Skin epidermis (tissue), 12 donors: ENCODE measurements around the gene IST1.
A peak's percentile ranks its signal among the peaks of the same experiment; 100 is the strongest.

Experiments
- H3K27ac ChIP-seq, 21 experiments: fragments of 200-600 bp; sonication (generic) in 11 of 21; one replicate each; pipeline ENCODE4 v1.5.0; 2020; ENCODE audit warnings: mild to moderate bottlenecking in 3 of 21, inconsistent platforms in 2 of 21, moderate library complexity in 2 of 21
- H3K4me3 ChIP-seq, 7 experiments: fragments of 200-600 bp; sonication (generic) in 2 of 7; one replicate each; pipeline ENCODE4 v1.5.0; 2020; ENCODE audit warnings: inconsistent platforms in 2 of 7, mild to moderate bottlenecking in 2 of 7, moderate library complexity in 1 of 7

Gene IST1

DNA sequence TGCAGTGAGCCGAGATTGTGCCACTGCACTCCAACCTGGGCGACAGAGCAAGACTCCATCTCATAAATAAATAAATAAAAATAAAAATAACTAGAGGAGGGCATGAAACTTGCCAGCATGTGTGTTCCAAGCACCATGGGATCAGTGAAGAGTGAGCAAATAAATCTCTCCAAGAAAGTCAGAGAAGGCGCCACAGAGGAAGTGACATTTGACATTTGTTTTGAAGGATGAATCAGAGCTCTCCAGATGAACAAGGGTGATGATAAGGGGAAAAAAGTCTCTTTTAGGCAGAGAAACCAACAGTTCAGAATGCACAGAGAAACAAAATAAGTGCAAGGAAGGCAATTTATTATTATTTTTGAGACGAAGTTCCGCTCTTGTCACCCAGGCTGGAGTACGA is 50.3 kb downstream of the IST1 start:
- H3K27ac ChIP-seq, result no peak overlapping the region
- no peak overlapping the region for H3K4me3 ChIP-seq

DNA sequence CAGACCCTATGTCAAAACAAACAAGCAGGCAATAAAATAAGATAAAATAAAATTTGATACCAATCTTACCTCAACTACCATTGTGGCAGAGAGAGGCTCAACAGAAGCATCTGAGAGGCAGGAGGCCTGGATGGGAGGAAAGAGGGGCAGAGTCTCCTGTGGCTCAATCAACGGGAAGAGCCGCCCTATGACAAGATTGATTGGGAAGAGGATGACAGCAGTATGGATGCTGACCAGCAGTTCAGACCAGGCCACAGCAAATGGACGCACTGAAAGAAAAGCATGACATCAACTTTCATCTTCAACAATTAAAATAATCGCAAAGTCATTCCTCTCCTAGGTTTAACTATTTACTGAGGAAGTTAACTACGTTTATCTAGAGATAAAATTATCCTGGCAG is 57.5 kb downstream of the IST1 start:
- H3K4me3 ChIP-seq, result no peak overlapping the region
- no peak overlapping the region for H3K27ac ChIP-seq

DNA sequence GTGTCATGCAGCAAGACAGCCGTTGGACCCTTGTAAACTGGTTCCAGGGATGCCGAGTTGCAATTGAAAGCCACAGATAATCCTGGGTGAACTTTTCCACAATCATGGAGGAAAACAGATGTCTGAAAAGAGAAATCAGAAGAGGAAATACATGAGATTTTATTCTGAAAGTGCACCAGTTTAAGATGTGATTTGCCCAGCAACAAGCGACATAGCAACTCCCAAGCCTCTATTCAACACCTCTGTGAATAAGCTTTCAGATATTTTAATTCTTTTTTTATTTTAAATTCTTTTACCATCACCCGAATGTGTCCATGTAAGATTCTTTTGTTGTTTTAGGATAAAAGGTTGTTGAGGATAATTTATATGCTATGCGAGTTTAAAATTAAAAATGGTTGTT is 58.8 kb downstream of the IST1 start:
- no peak overlapping the region for H3K4me3 ChIP-seq

DNA sequence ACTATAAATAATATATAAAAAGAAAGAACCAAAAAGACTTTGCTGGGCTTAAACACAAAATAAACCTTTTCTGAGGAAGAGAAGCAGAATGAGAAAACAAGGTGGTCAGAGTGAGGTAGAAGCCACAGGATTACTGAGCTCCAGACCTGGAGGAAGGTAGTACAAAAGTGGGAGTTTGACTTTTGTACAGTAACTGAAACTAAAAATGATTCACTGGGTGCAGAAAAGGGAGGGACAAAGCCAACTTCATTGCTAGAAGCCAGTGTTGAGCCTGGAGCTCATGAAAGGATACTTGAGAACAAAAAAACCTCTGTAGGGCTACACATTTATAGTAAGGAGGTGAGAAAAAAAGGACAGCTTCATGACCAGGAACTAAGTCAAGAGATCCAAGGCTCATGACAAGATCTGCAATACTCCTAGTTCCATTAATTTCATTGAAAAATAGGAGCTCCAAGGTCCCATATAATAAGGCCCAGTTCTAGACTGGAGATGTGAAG is 59.4 kb downstream of the IST1 start:
- Histone ChIP-seq H3K27ac (peak overlapping the region in 1 of 21 experiments; percentile 26), H3K4me3 (no peak overlapping the region)

More for the DNA sequence above, 58.8 kb downstream of the IST1 start:
- H3K27ac ChIP-seq, result peak overlapping the region in 1 of 21 experiments; percentile 26

DNA sequence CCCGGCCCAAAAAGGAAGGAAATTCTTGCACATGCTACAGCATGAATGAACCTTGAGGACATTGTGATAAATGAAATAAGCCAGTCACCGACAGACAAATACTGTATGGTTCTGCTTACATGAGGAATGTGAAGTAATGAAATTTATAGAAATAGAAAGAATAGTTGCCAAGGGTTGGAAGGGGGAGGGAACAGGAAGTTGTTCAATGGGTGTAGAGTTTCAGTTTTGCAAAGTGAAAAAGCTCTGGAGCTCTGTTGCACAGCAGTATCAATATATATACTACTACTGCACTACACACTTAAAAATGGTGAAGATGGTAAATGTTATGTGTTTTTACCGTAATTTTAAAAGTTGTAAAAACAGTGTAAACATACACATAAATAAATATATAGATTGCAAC is 61.2 kb downstream of the IST1 start:
- Histone ChIP-seq H3K27ac (no peak overlapping the region), H3K4me3 (no peak overlapping the region)

DNA sequence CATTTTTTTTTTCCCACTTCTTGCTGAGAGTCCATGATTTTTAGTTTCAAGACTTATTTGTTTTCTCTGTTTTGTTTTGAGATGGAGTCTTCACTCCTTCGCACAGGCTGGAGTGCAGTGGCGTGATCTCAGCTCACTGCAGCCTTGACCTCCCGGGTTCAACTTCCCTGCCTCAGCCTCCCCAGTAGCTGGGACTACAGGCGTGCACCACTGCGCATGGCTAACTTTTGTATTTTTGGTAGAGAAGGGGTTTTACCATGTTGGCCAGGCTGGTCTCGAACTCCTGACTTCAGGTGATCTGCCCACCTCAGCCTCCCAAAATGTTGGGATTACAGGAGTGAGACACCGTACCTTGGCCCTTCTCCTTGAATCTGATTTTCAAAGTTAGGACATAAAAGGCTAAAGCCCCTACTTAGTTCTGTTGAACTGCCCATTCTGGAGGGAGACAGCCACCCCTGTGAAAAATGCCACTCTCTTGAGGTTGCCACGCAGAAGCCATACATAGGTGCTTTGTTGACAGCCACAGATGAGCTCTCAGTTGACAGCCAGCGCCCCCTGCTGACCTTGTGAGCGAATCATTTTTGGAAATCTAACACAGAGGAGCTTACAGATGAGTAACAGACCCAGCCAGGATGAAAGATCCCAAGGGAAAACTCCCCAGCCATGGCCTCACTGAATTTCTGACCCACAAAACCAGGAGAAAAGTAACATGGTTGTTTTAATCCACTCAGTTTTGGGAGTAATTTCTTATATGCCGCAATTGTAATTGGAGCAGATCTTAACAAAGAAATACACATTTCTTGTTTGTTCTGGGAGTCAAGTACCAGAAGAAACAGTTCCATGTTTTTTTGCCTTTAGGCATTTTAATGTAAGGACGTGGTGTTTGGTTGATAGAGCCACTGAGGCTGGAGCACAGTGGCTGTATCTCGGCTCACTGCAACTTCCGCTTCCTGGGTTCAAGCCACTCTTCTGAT is 66.0 kb downstream of the IST1 start:
- no peak overlapping the region for H3K27ac ChIP-seq
- no peak overlapping the region for H3K4me3 ChIP-seq

DNA sequence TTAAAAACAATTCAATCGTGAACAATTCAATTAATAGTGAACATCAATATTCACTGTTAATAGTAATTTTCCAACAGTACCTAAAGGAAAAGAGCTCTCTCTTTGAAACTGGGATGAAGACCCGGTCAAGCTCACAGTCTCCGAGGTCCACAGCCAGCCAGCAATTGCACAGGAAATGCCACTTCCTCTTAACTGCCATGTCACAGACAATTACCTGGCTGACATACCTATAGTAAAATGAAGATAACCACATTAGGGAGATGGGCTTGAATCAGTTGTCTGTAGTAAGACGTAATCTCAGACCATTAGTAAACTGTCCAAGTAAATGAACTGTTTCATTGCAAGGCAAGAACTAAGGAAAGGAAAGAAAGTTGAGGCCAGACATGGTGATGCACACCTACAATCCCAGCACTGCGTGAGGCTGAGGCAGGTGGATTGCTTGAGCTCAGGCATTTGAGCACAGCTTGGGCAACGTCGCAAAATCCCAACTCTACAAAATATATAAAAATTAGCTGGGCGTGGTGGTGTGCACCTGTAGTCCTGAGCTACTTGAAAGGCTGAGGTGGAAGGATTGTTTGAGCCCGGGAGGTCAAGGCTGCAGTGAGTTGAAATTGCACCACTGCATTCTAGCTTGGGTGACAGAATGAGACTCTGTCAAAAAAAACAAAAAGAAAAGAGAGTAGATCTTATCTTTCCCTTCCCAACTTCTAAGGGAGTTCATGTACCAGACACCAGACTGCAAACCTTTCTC is 68.0 kb downstream of the IST1 start:
- no peak overlapping the region for H3K27ac ChIP-seq

DNA sequence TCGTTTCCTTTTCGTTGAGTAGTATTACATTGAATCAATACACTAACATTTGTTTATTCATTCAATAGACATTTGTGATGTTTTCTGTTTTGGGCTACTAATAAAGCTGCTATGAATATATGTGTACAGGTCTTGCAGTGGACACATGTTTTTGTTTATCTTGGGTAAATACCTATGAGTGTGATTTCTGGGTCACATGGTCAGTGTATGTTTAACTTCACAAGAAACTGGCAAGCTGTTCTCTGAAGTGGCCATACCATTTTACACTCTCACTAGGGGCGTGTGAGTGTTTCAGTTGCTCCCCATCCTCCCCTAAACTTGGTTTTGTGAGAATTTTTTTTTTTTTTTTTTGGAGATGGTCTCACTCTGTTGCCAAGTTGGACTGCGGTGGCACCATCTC is 69.9 kb downstream of the IST1 start:
- no peak overlapping the region for H3K27ac ChIP-seq

More for the DNA sequence above, 68.0 kb downstream of the IST1 start:
- H3K4me3 ChIP-seq, result no peak overlapping the region

DNA sequence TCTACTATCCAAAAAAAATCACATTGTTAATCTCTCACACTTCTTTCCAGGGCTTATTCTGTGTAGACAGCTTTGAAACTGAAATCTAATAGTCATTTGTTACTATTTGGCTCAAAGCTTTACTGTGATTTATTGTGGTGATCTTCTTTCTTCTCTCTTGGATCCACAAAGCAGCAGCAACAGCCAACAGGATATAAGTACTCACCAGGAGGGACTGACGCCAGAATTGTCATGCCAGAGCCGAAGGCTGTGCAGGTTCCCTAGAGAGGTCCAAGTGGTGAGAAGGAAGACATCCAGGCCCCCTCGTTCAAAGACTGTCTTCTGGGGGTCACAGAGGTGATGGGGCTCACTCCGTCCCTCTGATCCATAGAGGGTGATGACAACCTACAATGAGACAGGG is 71.6 kb downstream of the IST1 start:
- no peak overlapping the region for H3K27ac ChIP-seq

More for the DNA sequence above, 69.9 kb downstream of the IST1 start:
- no peak overlapping the region for H3K4me3 ChIP-seq

DNA sequence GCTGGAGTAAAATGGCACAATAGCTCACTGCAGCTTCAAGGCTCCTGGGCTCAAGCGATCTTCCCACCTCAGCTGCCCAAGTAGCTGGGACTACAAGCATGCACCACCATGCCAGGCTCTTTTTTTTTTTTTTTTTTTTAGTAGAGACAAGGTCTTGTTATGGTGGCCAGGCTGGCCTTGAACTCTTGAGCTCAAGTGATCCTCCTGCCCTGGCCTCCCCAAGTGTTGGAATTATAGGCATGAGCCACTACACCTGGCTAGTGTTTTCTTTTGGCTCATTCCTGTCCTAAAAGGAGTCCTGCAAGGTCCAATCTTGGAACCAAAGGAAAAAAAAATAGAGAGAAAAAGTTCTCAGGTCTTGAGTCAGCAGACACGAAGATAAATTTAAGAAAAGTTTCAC is 74.0 kb downstream of the IST1 start:
- H3K27ac ChIP-seq, result no peak overlapping the region

More for the DNA sequence above, 71.6 kb downstream of the IST1 start:
- H3K4me3 ChIP-seq, result no peak overlapping the region

DNA sequence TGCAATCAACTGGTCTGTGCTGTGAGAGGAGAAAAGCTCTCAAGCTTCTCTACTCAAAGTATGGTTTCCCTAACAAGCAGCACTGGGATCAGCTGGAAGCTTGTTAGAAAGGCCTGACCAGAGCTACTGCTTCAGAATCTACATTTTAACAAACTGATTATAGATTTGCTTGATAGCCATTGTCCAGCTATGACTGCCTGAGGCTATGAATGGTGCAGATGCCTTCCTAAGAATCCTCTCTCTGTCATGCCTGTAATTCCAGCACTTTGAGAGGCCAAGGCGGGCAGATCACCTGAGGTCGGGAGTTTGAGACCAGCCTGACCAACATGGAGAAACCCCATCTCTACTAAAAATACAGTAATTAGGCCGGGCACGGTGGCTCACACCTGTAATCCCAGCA is 76.2 kb downstream of the IST1 start:
- H3K4me3 ChIP-seq, result no peak overlapping the region
- H3K27ac ChIP-seq, result no peak overlapping the region

More for the DNA sequence above, 74.0 kb downstream of the IST1 start:
- H3K4me3 ChIP-seq, result no peak overlapping the region

DNA sequence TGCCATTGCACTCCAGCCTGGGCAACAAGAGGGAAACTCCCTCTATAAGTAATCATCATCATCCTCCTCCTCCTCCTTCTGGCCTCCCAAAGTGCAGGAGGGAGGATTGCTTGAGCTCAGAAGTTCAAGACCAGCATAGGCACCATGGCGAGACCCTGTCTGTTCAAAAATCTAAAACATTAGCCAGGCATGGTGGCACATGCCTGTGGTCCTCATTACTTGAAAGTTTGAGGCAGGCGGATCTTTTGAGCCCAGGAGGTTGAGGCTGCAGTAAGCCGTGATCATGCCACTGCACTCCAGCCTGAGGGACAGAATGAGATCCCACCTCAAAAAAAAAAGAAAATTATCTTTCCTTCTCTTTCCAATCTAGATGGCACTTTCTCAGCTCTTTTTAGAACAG is 77.0 kb downstream of the IST1 start:
- H3K27ac ChIP-seq, result no peak overlapping the region
- H3K4me3 ChIP-seq, result no peak overlapping the region

DNA sequence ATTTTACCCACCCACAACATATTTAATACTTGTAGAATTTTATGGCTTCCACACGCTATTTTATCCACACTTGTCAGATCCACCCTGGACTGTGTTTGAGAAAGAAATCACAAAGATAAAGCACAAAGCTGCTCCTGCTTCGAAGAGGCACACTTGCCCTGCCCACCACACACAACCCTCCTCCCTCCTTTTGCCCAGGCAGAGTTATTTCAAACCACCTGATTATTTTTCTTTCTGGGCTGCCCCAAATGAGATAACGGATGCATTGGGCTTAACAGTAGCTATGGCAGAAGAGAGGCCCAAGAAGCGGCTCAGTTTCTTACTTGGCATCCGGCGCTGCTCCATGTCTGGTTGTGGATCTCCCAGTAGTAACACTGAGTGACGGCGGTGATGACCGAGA is 77.7 kb downstream of the IST1 start:
- Histone ChIP-seq H3K27ac (no peak overlapping the region), H3K4me3 (no peak overlapping the region)

DNA sequence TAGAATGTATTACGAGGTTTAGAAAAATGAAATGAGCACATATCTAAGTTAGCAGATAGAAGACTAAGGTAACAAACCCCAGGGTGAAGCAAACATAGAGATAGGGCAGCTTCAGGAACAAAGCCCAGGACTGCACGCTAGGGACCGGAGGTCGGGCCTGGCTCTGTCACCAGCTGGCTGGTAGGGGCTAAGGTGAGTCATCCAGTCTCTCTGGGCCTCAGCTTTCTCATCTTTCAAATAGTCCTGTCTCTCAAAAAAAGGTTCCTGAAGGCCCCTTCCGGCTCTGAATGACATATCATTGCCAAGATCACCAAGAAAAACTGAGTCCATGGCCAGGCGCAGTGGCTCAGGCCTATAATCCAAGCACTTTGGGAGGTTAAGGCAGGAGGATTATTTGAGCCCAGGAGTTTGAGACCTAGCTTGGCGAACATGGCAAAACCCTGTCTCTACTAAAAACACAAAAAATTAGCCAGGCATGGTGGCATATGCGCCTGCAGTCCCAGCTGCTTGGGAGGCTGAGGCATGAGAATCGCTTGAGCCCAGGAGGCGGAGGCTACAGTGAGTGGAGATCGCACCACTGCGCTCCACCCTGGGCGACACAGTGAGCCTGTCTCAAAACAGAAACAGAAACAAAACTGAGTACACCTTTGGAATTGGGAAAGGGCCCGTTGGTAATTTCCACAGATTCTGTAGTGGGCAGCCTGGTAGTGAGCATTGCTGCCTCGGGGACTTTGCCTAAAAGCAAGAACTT is 78.9 kb downstream of the IST1 start:
- H3K27ac ChIP-seq, result no peak overlapping the region
- no peak overlapping the region for H3K4me3 ChIP-seq
